DOHH2 (cell line): ENCODE measurements around the gene TET1.

Experiments used
- H3F3A ChIP-seq: fragments of 200-600 bp; sonication (generic), shearing (Covaris generic); 2 replicates; pipeline ENCODE4 v1.6.0; 2016; ENCODE audit warnings: antibody characterized with exemption, mild to moderate bottlenecking; ENCODE audit not compliant: control insufficient read depth, insufficient read depth
- H3K27ac ChIP-seq: fragments of 200-600 bp; sonication (generic); 2 replicates; pipeline ENCODE4 v1.5.1; 2014; ENCODE audit warnings: low read depth, mild to moderate bottlenecking, low read length, moderate library complexity
- H3K27me3 ChIP-seq: fragments of 200-600 bp; sonication (generic); 2 replicates; pipeline ENCODE4 v1.6.1; 2014; ENCODE audit warnings: mild to moderate bottlenecking, low read length, mixed read lengths; ENCODE audit not compliant: control insufficient read depth
- H3K36me3 ChIP-seq: fragments of 200-600 bp; sonication (generic); 2 replicates; pipeline ENCODE4 v1.6.1; 2014; ENCODE audit warnings: mild to moderate bottlenecking, low read length, moderate library complexity, mixed read lengths; ENCODE audit not compliant: control insufficient read depth
- H3K4me1 ChIP-seq: fragments of 200-600 bp; sonication (generic); 2 replicates; pipeline ENCODE4 v1.6.1; 2014; ENCODE audit warnings: mild to moderate bottlenecking, low read length, mixed read lengths; ENCODE audit not compliant: control insufficient read depth
- H3K4me2 ChIP-seq: fragments of 200-600 bp; sonication (generic); 2 replicates; pipeline ENCODE4 v1.6.0; 2014; ENCODE audit warnings: mild to moderate bottlenecking, low read length, moderate library complexity
- H3K4me3 ChIP-seq: fragments of 200-600 bp; sonication (generic); 2 replicates; pipeline ENCODE4 v1.5.1; 2014; ENCODE audit warnings: mild to moderate bottlenecking, low read length, mixed read lengths
- H3K79me2 ChIP-seq: fragments of 200-600 bp; sonication (generic); 2 replicates; pipeline ENCODE4 v1.6.1; 2014; ENCODE audit warnings: mild to moderate bottlenecking, low read length, mixed read lengths; ENCODE audit not compliant: control insufficient read depth
- H3K9me2 ChIP-seq: fragments of 200-600 bp; sonication (generic); replicated peaks from 2 replicates; pipeline ENCODE4 v1.6.1; 2014; ENCODE audit warnings: mild to moderate bottlenecking, low read length, mixed read lengths; ENCODE audit not compliant: control insufficient read depth
- H3K9me3 ChIP-seq: fragments of 200-600 bp; sonication (generic); 2 replicates; pipeline ENCODE4 v1.6.1; 2014; ENCODE audit warnings: antibody characterized with exemption, low read length, mixed read lengths; ENCODE audit not compliant: control insufficient read depth, insufficient read depth
- H4K20me1 ChIP-seq: fragments of 200-600 bp; sonication (generic); 2 replicates; pipeline ENCODE4 v1.6.0; 2014; ENCODE audit warnings: low read depth, mild to moderate bottlenecking, antibody characterized with exemption, low read length, moderate library complexity; ENCODE audit not compliant: control insufficient read depth, insufficient read depth
- EZH2phosphoT487 ChIP-seq: fragments of 200-600 bp; sonication (generic); IDR thresholded peaks from 2 replicates; pipeline ENCODE4 v1.6.1; 2017; ENCODE audit warnings: borderline replicate concordance, mild to moderate bottlenecking, antibody characterized with exemption, low read length, moderate library complexity, mixed read lengths
- TF ChIP-seq, protein P1 (sequence below): fragments of 200-600 bp; sonication (generic); IDR thresholded peaks from one replicate; pipeline ENCODE4 v1.5.1; 2014; ENCODE audit warnings: antibody characterized with exemption, mild to moderate bottlenecking, low read depth, low read length; ENCODE audit not compliant: poor library complexity, severe bottlenecking

TET1 gene

DNA sequence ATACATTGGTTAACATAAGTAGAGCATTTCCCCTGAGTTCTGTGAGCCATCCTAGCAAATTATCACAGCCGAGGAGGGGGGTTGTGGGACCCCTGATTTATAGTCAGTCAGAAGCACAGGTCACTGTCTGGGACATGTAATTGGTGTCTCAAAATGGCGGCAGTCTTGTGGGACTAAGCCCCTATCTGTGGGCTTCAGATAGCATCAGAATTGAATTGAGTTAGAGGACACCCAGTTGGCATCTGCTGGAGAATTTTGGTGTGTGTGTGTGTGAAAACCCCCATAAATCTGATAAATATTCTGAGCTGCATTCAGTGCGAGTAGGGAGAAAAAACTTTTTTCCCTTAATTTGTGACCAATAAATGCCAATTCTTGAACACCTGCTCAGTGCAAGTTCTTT lies 6.5 kb upstream of the TET1 start:
- TF ChIP-seq, protein P1, sequence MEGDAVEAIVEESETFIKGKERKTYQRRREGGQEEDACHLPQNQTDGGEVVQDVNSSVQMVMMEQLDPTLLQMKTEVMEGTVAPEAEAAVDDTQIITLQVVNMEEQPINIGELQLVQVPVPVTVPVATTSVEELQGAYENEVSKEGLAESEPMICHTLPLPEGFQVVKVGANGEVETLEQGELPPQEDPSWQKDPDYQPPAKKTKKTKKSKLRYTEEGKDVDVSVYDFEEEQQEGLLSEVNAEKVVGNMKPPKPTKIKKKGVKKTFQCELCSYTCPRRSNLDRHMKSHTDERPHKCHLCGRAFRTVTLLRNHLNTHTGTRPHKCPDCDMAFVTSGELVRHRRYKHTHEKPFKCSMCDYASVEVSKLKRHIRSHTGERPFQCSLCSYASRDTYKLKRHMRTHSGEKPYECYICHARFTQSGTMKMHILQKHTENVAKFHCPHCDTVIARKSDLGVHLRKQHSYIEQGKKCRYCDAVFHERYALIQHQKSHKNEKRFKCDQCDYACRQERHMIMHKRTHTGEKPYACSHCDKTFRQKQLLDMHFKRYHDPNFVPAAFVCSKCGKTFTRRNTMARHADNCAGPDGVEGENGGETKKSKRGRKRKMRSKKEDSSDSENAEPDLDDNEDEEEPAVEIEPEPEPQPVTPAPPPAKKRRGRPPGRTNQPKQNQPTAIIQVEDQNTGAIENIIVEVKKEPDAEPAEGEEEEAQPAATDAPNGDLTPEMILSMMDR, result no peak
- TF ChIP-seq EZH2phosphoT487, result no peak
- no peaks in the 10 kb centered on the region for H3K36me3 ChIP-seq
- no peak overlapping the region for H3K27ac ChIP-seq
- no peaks in the 10 kb centered on the region for H3K79me2 ChIP-seq
- H3K9me3 ChIP-seq, result no peaks in the 10 kb centered on the region
- no peak overlapping the region for H3K4me2 ChIP-seq
- no peak overlapping the region for H3K4me3 ChIP-seq
- no peaks in the 10 kb centered on the region for H3K27me3 ChIP-seq
- no peaks in the 10 kb centered on the region for H3K9me2 ChIP-seq
- no peaks in the 10 kb centered on the region for H3K4me1 ChIP-seq
- H3F3A ChIP-seq, result no peaks in the 10 kb centered on the region
- no peaks in the 10 kb centered on the region for H4K20me1 ChIP-seq

DNA sequence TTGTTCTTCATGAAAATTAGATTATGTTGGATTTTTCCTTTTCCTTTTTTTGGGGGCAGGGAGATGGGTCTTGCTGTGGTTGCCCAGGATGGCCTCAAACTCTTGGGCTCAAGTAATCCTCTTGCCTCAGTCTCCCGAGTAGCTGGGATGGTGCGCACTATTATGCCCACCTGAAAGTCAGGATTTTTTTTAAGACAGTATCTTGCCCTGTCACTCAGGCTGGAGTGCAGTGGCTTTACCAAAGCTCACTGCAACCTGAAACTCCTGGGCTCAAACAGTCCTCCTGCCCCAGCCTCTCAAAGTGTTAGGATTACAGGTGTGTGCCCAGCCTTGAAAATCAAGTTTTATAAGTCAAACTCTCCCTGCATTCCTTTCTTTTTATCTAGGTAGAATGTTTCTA lies 1.7 kb upstream of the TET1 start:
- H3K36me3 ChIP-seq, result no peaks in the 10 kb centered on the region
- H3K9me2 ChIP-seq, result no peaks in the 10 kb centered on the region
- no peak for TF ChIP-seq EZH2phosphoT487
- TF ChIP-seq, protein P1, result no peak
- no peak overlapping the region for H3K4me2 ChIP-seq
- H3K27ac ChIP-seq, result no peak overlapping the region
- H3K9me3 ChIP-seq, result no peaks in the 10 kb centered on the region
- H3K4me1 ChIP-seq, result peaks cover 9% of the 10 kb centered on the region; the same call in 1 of the 2 replicates
- H3K79me2 ChIP-seq, result no peaks in the 10 kb centered on the region
- peaks cover 28% of the 10 kb centered on the region for H3K27me3 ChIP-seq
- H3K4me3 ChIP-seq, result no peak overlapping the region
- no peaks in the 10 kb centered on the region for H4K20me1 ChIP-seq
- H3F3A ChIP-seq, result no peaks in the 10 kb centered on the region

DNA sequence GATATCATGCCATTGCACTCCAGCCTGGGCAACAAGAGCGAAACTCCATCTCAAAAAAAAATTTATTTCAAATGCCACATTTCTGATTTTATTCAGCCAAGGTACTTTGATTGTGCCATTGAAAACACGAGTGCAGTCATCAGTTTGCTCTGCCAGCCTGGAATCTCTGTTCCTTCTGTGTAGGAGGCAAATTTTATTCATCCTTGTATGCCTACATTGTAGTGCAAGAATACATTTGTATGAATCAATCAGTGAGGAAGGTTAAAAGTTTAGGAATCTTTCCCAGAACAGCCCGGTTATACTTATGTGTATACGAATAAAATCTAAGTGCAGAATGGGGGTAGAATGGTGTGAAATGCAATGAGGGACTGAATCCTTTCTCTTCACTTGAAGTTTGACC lies 886 bp upstream of the TET1 start:
- H3K9me3 ChIP-seq, result no peaks in the 10 kb centered on the region
- H3K4me3 ChIP-seq, result no peak overlapping the region
- TF ChIP-seq, protein P1, result no peak
- TF ChIP-seq EZH2phosphoT487, result no peak
- H3K79me2 ChIP-seq, result no peaks in the 10 kb centered on the region
- H3K4me1 ChIP-seq, result peaks cover 9% of the 10 kb centered on the region; the same call in 1 of the 2 replicates
- no peaks in the 10 kb centered on the region for H4K20me1 ChIP-seq
- peak overlapping the region; percentile 50; the same call in 1 of the 2 replicates for H3K4me2 ChIP-seq
- no peaks in the 10 kb centered on the region for H3F3A ChIP-seq
- H3K36me3 ChIP-seq, result no peaks in the 10 kb centered on the region
- H3K27me3 ChIP-seq, result peaks cover 28% of the 10 kb centered on the region
- H3K27ac ChIP-seq, result no peak overlapping the region
- no peaks in the 10 kb centered on the region for H3K9me2 ChIP-seq

DNA sequence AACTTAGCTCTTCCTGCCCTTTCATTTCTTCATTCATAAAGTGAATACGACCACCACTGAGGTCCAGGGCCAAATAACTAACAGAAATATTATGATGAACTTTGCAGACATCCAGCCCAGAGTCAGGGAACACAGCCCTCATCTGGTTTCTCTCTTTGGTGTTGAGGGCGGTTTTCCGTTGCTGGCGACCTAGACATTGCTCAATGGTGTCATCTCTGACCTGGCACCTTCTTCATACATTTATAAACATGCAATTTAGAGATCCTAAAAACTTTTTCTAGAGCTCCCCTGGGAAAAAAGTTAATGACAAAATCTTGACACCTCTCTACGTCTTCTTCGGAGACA lies 324 bp upstream of the TET1 start:
- Histone ChIP-seq H3K36me3 (no peaks in the 10 kb centered on the region), H4K20me1 (no peaks in the 10 kb centered on the region), H3K27ac (no peak overlapping the region), H3K27me3 (peaks cover 29% of the 10 kb centered on the region), H3K4me3 (peak overlapping the region; percentile 15; the same call in 1 of the 2 replicates), H3K4me1 (peaks cover 9% of the 10 kb centered on the region; the same call in 1 of the 2 replicates), H3K9me3 (no peaks in the 10 kb centered on the region), H3K79me2 (no peaks in the 10 kb centered on the region), H3K4me2 (peak overlapping the region; percentile 50), H3F3A (no peaks in the 10 kb centered on the region), H3K9me2 (no peaks in the 10 kb centered on the region)
- TF ChIP-seq, protein P1, result no peak
- TF ChIP-seq EZH2phosphoT487, result no peak
